GM21360 (cell line): Measurements from ENCODE around the gene BSG.
A peak's percentile ranks its signal among the peaks of the same experiment; 100 is the strongest.

Experiments
- ATAC-seq: cut with Tn5 transposase; IDR thresholded peaks from one replicate; pipeline ENCODE4 v1.9.1; 2021; ENCODE audit warnings: mild to moderate bottlenecking, moderate library complexity; ENCODE audit not compliant: unreplicated experiment

BSG gene

DNA sequence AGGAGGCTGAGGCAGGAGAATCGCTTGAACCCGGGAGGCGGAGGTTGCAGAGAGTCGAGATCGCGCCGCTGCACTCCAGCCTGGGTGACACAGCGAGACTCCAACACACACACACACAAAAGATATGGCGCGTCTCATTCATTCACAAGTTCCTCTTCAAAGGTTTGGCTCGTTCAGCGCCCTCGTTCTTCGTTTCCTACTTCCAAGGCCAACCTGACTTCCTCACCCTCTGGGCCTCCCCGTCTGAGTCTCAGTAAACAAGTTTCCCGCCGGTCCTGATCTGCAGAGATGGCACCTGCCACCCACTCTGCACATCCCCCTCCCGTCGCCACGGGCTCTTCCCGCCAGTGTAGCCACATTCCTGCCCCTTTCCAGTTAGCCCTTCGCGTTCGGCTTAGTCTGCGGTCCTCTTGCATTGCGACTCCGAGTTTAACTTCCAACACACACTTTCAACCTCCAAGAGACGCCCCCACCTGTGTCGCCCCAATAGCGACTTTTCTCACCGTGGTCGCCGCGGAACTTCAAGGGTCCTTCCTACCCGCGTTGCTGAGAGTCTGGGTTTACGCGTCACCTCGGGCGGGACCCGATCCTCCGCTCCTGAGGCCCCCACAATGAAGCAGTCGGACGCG is 1.3 kb upstream of the BSG start:
- no peak for ATAC-seq

DNA sequence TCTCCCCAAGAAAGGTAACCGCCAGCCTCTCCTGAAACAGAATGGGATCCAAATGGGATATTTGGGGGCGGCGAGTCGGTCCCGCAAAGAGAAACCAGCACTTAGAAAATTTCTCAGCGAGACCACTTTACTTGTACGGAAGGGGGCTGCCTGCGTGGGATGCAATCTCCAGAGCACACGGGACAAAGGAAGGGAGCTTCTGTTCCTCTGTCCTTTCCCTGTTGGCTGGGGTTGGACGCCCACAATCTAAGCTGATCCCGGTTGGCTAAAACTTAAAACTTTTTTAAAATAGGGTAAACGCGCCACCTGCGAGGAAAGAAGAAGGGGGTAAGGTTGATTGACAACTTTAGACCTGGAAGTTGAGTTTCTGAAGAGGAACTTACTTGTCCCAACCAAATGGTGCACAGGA is 826 bp upstream of the BSG start:
- peak; percentile 1 for ATAC-seq

DNA sequence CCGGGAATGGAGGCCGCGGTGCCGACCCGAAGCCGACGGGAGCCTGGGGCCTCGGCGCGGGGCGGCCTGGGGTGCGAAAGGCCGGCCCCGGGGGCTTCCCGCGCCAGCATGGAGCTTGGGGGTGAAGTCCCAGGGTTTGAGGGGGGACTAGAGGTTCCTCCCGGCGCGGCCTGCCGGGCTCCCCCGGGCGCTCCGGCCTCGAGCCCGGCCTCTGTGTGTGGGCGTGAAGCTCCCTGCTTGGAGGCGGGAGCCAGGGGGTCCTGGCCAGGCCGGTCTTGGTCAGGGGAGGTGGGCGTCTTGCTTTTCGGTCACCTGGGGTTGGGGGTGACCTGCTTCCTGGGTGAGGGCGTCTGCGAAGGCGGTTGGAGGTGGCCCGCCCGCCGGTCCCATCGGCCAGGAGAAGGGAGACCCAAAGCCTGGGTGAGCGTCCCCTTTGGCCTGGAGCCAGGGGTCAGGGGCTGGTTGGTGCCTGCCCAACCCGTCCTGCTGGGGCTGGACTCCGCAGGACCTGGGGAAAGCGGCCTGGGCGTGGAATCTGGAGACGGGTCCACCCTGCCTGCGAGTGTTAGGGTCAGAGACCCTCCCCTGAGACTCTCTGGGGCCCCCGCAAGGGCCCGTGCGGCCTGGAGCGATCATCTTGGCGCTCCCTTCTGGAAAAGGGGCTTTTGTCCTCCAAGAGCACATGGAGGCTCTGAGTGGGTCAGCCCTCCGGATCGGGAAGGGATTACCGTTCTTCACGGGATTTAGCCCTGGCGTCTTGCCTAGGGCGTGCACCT is 535 bp downstream of the BSG start:
- ATAC-seq: peak; percentile 15

DNA sequence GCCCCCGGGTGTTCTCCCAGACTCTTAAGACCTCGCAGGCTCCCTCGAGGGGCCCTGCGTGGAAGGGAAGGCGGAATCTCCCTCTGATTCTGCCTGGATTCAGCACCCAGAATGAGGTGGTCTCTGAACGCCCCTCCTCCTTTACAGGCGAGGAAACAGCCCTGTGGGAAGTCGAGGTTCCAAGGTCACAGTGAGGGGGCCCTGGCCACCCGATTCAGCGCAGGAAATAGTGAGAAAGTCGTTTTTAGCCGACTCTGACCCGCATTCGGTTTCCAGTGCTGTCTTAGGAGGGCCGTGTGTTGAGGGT is 1.1 kb downstream of the BSG start:
- ATAC-seq: no peak

DNA sequence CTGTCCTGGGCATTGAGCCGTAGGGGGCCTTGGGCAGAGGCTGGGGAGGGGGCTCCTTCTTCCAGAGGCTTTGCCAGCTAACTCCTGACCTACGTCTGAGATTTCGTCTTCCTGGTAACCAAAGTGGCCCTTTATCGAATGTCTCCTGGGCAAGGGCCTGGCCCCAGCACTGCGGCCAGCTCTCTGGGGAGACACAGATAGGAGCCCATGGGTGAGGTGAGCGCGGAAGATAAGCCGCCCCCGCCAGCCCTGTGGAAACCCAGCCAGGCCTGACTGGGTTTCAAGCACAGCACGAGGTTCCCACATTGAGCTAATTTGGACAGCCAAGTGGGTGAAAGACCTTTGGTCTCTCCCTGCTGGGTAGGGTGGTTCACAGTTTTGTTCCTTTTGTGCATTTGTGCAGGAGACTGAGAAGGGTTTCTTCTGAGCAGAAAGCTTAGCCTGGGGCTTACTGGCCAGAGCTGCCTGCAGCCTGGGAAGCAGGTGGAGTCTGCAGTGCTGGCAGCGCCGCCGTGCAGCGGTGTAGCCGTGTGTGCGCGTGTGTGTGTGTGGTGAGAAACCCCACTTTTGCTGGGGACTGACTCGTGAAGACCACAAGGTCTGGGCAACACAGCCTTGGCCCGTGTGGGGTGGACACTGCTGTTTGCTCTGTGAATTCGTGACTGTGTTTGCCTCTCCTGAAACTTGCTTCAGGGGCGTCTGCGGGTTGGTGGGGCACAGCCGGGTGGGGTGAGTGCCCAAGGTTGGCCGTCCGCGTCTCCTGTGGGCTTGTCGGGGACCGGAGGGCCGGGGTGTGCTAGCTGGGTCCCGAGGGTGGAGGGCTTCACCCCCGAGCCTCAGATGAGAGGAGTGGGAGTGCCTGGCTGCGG is 2.5 kb downstream of the BSG start:
- no peak for ATAC-seq

DNA sequence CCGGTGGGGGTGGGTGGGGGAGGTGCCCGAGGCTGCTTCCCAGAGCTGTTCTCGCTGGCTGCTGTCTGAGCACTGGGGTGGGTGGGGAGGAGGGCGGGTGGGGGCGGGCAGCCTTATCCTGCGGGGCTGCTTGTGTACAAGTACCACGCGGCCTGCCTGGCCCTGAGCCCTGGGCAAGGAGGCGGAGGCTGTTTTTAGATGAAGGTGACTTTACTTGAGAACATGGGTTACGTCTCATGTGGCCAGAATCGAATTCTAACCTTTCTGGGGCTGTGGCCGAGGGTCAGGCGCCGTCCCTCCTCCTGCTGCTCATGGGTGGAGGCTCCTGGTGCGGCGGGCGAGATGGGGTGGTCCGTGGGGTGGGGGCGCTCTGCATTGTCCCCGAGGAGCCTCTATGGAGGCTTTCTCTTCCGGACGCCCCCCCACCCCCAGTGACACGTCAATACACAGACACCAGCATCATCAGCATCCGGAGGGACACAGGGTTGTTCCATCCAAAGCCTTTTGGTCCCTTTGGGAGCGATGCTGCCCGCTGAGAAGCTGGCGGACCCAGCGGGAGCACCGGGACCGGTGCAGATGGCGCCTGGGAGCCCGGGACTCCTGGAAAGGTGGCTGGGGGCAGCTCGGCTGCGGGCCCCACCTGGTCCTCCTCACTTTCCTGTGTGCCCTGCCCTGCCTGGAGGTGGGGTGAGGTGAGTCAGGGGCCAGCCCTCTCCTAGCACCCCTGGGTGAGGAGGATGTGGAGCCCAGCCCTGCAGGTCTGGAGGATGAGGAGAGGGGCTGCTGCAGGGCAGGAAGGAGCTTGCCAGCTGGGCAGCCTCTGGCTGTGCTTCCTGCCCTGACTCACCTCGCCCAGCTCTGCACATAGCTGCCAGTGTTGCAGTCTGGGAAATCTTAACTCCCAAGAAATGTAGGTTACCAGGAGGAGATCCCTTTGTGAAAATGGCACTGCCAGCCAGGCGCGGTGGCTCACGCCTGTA is 3.4 kb downstream of the BSG start:
- ATAC-seq: no peak

DNA sequence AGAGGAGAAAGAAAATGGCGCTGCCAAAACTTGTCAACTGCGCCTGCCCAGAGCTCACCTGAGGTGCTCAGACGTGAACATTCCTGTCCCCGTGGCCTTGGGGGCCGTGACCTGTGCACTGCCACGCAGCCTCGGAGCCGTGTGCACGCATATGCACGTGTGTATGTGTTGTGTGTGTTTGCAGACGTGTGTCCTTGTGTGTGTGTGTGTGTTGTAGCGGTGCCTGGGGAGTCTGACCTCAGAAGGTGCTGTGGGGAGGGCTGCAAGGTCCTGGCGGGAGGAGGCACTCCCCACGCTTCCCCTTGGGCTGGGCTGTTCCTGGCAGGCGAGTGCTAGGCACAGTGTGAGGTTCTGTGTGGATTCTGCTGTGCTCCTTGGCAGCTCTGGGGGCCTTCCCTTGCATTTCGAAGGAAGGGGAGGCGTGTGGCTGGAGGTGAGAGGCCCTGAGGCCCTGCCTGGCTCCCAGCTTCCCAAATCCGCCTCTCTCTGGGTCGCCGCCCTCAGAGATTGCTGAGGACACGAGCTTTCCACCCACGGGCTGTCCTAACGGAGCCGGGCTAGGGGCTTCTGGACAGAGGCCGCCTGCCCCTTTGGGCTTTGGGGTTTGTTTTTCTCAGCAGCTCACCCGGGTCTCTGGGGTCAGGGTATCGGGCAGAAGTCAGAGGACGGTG is 4.5 kb downstream of the BSG start:
- ATAC-seq: no peak

DNA sequence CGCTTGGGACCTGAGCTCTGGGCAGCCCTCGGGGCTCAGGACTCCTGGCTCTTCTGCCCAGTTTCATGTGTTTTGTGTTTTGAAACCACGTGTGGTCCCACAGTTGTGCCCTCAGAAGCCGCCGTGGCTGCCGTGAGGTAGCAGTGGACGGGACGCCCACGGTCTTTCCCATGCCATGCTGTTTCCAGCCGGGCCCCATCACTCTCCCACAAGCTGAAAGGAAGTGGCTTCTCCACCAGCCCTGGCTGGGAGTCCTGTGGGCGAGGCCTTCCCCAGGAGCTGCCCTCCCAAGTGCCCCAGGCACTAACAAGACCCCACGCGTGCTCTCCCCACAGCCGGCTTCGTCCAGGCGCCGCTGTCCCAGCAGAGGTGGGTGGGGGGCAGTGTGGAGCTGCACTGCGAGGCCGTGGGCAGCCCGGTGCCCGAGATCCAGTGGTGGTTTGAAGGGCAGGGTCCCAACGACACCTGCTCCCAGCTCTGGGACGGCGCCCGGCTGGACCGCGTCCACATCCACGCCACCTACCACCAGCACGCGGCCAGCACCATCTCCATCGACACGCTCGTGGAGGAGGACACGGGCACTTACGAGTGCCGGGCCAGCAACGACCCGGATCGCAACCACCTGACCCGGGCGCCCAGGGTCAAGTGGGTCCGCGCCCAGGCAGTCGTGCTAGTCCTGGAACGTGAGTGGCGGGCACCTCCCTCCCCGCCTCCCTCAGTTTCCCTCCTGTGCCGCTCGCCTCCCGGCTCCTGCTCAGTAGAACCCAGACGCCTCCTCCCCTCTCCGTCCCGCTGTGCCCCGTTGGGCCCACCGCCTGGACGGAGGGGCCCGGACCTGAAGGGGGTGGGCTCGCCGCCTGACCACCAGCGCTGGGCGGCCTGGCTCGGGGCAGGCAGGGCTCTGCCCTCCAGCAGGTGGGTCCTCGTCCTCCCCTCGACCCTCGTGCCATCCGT is 5.3 kb downstream of the BSG start:
- no peak for ATAC-seq

DNA sequence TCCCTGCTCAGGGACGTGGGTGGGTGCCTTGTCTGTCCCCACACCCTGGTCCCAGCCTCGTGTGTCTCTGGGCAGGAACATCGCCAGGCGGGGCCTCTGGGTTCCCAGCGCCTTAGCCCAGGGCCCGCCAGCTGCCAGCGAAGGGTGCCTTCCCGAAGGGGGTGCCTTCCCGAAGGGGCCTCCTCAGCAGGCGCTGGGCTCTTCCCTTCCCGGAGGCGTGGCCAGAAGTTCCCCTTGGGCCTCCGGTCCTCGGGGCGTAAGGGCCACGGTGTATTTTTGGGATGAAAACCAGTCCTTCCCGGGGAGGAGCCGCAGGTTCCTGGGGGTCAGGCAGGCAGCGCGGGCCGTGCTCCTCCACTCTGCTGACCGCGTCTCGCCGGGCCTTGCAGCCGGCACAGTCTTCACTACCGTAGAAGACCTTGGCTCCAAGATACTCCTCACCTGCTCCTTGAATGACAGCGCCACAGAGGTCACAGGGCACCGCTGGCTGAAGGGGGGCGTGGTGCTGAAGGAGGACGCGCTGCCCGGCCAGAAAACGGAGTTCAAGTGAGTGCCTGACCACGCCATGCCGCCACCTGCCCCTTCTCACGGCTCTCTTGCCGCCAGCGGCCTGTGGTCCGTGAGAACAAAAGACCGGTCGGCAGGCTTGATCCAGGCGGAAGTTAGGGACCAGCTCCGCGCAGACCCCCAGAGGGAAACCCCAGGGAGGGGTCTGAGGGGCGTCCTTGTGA is 6.9 kb downstream of the BSG start:
- no peak for ATAC-seq

DNA sequence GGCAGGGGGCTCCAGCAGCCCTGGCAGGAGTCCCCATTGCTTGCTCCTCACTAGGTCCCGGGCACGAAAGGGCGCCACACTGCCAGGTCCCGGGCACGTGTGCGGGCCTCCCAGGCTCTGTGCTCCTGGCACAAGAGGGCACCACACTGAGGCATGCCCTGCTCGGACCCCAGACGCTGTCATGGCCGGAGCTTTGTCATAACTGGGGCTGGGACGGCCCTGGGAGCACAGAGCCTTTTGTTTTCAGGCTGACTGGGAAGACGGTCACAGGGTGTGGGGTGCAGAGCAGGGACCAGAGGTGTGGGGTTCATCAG is 7.4 kb downstream of the BSG start:
- ATAC-seq: no peak

DNA sequence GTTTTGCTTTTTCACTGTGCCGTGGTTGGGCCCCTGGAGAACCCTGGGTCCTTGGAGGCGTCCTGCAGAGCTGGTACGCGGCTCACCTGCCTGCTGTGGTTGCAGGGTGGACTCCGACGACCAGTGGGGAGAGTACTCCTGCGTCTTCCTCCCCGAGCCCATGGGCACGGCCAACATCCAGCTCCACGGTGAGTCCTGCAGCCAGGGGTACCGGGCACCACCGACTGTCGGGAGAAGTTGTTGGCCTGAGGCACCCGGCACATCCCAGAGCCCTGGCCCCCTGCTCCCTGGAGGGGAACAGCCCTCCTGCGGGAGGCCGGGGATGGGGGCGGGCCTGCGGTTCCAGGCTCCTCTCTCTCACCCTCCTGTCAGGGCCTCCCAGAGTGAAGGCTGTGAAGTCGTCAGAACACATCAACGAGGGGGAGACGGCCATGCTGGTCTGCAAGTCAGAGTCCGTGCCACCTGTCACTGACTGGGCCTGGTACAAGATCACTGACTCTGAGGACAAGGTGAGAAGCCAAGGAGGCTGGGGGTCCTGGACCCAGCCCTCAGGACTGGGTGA is 8.0 kb downstream of the BSG start:
- ATAC-seq: no peak

DNA sequence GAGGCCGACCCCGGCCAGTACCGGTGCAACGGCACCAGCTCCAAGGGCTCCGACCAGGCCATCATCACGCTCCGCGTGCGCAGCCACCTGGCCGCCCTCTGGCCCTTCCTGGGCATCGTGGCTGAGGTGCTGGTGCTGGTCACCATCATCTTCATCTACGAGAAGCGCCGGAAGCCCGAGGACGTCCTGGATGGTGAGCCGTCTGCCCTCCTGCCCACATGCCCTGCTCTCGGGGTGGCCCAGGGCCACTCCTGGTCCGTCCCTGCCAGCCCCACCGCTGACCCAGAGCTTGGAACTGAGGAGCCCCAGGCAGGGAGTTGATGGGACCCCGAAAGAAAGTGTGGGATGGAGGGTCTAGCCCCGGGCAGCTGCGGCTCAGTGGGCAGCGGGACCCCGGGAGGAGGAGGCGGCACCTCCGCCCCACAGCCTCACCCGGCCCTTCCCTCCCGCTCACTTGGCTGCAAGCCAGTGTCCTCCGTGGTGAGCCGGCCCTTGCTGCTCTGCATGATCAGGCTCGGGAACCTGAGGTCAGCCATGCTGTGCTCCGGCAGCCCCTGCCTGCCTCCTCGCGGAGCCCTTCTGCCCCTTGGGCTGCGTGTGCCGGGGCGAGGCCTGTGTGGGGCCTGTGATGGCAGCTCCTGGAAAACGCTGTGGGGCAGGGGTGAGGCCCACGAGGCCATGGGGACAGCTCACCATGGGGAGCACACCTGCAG is 9.2 kb downstream of the BSG start:
- ATAC-seq: no peak

DNA sequence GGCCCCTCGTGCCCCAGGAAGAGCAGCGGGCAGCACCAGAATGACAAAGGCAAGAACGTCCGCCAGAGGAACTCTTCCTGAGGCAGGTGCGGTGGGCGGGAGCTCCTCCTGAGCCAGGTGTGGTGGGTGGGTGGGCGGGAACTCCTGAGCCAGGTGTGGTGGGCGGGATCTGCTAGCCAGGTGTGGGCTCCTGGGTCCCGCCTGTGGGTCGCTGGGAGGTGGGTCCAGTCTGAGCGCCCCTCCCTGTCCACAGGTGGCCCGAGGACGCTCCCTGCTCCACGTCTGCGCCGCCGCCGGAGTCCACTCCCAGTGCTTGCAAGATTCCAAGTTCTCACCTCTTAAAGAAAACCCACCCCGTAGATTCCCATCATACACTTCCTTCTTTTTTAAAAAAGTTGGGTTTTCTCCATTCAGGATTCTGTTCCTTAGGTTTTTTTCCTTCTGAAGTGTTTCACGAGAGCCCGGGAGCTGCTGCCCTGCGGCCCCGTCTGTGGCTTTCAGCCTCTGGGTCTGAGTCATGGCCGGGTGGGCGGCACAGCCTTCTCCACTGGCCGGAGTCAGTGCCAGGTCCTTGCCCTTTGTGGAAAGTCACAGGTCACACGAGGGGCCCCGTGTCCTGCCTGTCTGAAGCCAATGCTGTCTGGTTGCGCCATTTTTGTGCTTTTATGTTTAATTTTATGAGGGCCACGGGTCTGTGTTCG is 10.3 kb downstream of the BSG start:
- ATAC-seq: no peak

DNA sequence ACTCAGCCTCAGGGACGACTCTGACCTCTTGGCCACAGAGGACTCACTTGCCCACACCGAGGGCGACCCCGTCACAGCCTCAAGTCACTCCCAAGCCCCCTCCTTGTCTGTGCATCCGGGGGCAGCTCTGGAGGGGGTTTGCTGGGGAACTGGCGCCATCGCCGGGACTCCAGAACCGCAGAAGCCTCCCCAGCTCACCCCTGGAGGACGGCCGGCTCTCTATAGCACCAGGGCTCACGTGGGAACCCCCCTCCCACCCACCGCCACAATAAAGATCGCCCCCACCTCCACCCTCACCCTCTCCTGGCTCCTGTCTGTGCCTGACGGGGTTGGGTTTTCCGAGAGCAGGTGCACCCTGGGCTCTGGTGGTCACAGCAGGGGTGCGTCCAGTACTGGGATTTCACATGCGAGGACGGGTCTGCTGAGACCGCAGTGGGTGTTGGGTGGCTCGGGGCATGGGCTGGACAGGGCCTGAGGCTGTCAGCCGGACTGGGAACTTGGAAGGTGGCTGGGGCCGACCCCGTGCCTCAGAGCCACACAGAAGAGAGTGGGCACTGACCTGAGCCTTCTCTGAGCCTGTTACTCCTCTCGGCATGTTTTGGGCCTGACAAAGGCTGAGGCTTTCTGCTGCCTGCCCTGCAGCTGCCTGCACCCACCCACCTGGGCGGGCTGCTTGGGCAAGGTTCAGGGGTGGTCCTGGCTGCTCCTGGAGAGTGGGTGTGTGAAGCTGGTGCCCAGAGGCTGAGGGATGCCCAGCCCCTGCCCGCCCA is 11.0 kb downstream of the BSG start:
- no peak for ATAC-seq

DNA sequence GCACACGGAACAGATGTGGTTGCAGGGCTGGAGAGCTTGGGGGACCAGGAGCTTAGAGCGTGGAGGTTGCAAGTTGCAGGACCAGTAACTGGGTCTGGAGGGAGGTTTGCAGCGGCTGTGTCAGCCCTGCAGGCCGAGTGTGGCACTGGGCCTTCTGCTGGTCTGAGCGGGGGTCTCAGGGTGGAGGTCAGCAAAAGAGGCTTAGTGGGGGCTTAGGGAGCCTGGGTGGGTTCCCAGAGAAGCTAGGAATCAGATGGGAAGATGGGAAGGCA is 11.5 kb downstream of the BSG start:
- no peak for ATAC-seq

DNA sequence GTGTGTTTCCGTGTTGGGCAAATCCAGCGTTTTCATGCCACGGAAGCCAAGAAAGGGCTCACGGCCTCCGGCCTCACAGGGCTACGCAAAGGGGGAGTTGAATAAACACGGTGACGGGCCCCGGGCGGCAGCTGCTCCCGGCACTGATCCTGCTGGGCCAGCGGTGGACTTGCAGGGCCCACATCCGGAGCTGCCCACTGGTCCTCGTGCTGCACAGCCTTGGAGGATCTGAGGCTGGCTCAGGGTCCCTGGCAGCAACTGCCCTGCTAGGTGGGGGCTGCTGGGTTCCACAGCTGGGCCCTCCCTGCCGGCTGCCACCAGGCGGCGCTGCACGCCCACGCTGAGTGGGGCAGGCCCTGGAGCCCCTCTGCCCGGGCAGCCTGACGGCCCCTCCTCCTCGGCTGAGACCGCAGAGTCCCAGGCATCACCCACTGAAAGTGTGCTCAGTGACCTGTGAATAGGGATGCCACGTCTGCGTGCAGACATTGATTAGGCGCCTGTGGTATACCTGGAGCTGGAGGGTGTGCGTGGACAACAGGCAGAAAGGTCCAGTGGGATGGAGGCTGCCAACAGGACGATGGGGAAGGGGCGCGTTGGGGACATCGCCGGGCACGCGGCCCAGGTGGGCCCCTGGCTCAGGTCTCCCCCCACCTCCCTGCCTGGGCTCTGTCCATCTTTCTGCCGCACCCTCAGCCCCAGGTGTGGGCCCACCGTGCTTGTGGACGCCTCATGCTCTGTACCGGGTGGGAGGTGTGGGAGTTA is 12.0 kb downstream of the BSG start:
- no peak for ATAC-seq
